Measurements from ENCODE around the gene GLT1D1. TPM values are rescaled to one million over a fixed set of nuclear protein-coding genes. Genes with fewer than 3 reads are reported as not detected.

The GLT1D1 gene
- total and polyA plus RNA-seq, 12 donors: 0.07 to 3.3 (median 0.66) TPM; not detected in 1

- Histone ChIP-seq H3K4me3 (no peak overlapping the region), H3K27ac (no peak overlapping the region), H3K9me3 (peaks cover 0 to 14% (median 4%) of the 10 kb centered on the region in 11 donors), H3K27me3 (peaks cover 0 to 9% (median 0%) of the 10 kb centered on the region in 7 donors), H3K4me1 (no peaks in the 10 kb centered on the region), H3K36me3 (no peaks in the 10 kb centered on the region)
- no peak for DNase-seq
- no peak for ATAC-seq
- TF ChIP-seq CTCF (IDR thresholded peaks at IDR 0.05): no peak
- intact Hi-C loops (cut with DNase I): no loop called here
- 73 to 77% methylated on average over 8 of the region's 8 CpGs for WGBS, 2 donors
These were observed 138.8 kb downstream of the GLT1D1 start for GRCh38 chr12:128992116-128992515.

- 73 to 74% methylated on average over 9 of the region's 9 CpGs for WGBS, 2 donors
These were observed 139.3 kb downstream of the GLT1D1 start for GRCh38 chr12:128992550-128992949.

GRCh38 chr12:128994856-128995255 lies 141.6 kb downstream of the GLT1D1 start:
- intact Hi-C loops (cut with DNase I): no loop called here
- H3K27ac ChIP-seq: no peak overlapping the region
- no peak for TF ChIP-seq CTCF (IDR thresholded peaks at IDR 0.05)
- WGBS, 2 donors: 64 to 79% methylated on average over 2 of the region's 2 CpGs
- H3K36me3 ChIP-seq: no peaks in the 10 kb centered on the region
- H3K27me3 ChIP-seq: peaks cover 0 to 5% (median 0%) of the 10 kb centered on the region in 7 donors
- H3K9me3 ChIP-seq: peaks cover 0 to 9% (median 0%) of the 10 kb centered on the region in 11 donors
- no peaks in the 10 kb centered on the region for H3K4me1 ChIP-seq
- no peak for DNase-seq
- no peak for ATAC-seq
- H3K4me3 ChIP-seq: no peak overlapping the region

More at GRCh38 chr12:128992550-128992949, 139.3 kb downstream of the GLT1D1 start:
- Histone ChIP-seq H3K4me1 (no peaks in the 10 kb centered on the region), H3K27ac (no peak overlapping the region), H3K4me3 (no peak overlapping the region), H3K27me3 (peaks cover 0 to 9% (median 0%) of the 10 kb centered on the region in 7 donors), H3K36me3 (no peaks in the 10 kb centered on the region), H3K9me3 (peaks cover 0 to 14% (median 4%) of the 10 kb centered on the region in 11 donors)
- no peak for ATAC-seq
- DNase-seq: no peak
- TF ChIP-seq CTCF (IDR thresholded peaks at IDR 0.05): no peak
- intact Hi-C loops (cut with DNase I): no loop called here

- ATAC-seq: no peak
- no peaks in the 10 kb centered on the region for H3K36me3 ChIP-seq
- 67 to 70% methylated on average over 8 of the region's 8 CpGs for WGBS, 2 donors
These were observed 142.3 kb downstream of the GLT1D1 start for GRCh38 chr12:128995619-128996018.

More at GRCh38 chr12:128995619-128996018, 142.3 kb downstream of the GLT1D1 start:
- H3K27me3 ChIP-seq: peaks cover 0 to 5% (median 0%) of the 10 kb centered on the region in 7 donors
- intact Hi-C loops (cut with DNase I): no loop called here
- H3K27ac ChIP-seq: no peak overlapping the region
- H3K9me3 ChIP-seq: peaks cover 0 to 9% (median 0%) of the 10 kb centered on the region in 11 donors
- no peak for DNase-seq
- H3K4me1 ChIP-seq: no peaks in the 10 kb centered on the region
- no peak overlapping the region for H3K4me3 ChIP-seq
- no peak for TF ChIP-seq CTCF (IDR thresholded peaks at IDR 0.05)

Data from heart right ventricle (tissue), 16 donors.